Measurements from ENCODE around the gene DPP9. TPM values are rescaled to one million over a fixed set of nuclear protein-coding genes. Genes with fewer than 3 reads are reported as not detected.

DPP9 gene
- total and polyA plus RNA-seq, 2 of the 13 experiments (the other 11 are each of a cell fraction or from before 2014, with no cell fraction given): 8.4 to 25.8 TPM

GRCh38 chr19:4715529-4716221, 8.0 kb downstream of the DPP9 start (continued):
- peak; percentile 53 to 56; a peak in 3 of 4 replicates for TF ChIP-seq NR2F1 (CRISPR knock-in tag; IDR thresholded peaks at IDR 0.05)
- TF ChIP-seq GMEB1 (CRISPR knock-in tag; IDR thresholded peaks at IDR 0.05; ENCODE audit: borderline replicate concordance): peak; percentile 38; the same call in 1 of the 2 replicates
- peak; percentile 90; the same call in 1 of the 2 replicates for TF ChIP-seq ZNF839 (CRISPR knock-in tag; IDR thresholded peaks at IDR 0.05; ENCODE audit: borderline replicate concordance)
- no peak for TF ChIP-seq ZNF709 (CRISPR knock-in tag; IDR thresholded peaks at IDR 0.05)
- TF ChIP-seq AGO1 (IDR thresholded peaks at IDR 0.05; ENCODE audit: low read depth, low read length, poor library complexity, severe bottlenecking): no peak
- no peak for TF ChIP-seq CC2D1A (CRISPR knock-in tag; IDR thresholded peaks at IDR 0.05)
- 0 out of 2 replicates have a peak, but pooled peaks have one; percentile 54 for TF ChIP-seq ZNF564 (CRISPR knock-in tag; IDR thresholded peaks at IDR 0.05)
- 0 out of 2 replicates have a peak, but pooled peaks have one; percentile 37 for TF ChIP-seq HMGXB3 (CRISPR knock-in tag; IDR thresholded peaks at IDR 0.05; ENCODE audit: borderline replicate concordance)
- peak; percentile 72; the same call in 1 of the 2 replicates for TF ChIP-seq BCL3 (CRISPR knock-in tag; IDR thresholded peaks at IDR 0.05)
- TF ChIP-seq HMGXB4 (CRISPR knock-in tag; IDR thresholded peaks at IDR 0.05; ENCODE audit: borderline replicate concordance in 1 of 2, low read depth in 1 of 2): 0 out of 4 replicates have a peak, but pooled peaks have one; percentile 11 to 29
- TF ChIP-seq RARA (CRISPR knock-in tag; IDR thresholded peaks at IDR 0.05): peak; percentile 99
- no peak for TF ChIP-seq ZNF558 (CRISPR knock-in tag; IDR thresholded peaks at IDR 0.05; ENCODE audit: borderline replicate concordance)
- no peak for TF ChIP-seq SRSF9 (IDR thresholded peaks at IDR 0.05; ENCODE audit: borderline replicate concordance, insufficient read depth, low read depth, low read length, poor library complexity, severe bottlenecking)
- TF ChIP-seq HDAC2 (CRISPR knock-in tag; IDR thresholded peaks at IDR 0.05): peak; percentile 86
- TF ChIP-seq SAP130 (CRISPR knock-in tag; IDR thresholded peaks at IDR 0.05; ENCODE audit: low read depth): peak; percentile 68
- TF ChIP-seq IKZF4 (CRISPR knock-in tag; IDR thresholded peaks at IDR 0.05; ENCODE audit: borderline replicate concordance, low read depth, not compliant biosample characterization): no peak
- peak; percentile 86 for TF ChIP-seq ZNF350 (CRISPR knock-in tag; IDR thresholded peaks at IDR 0.05; ENCODE audit: borderline replicate concordance, low read depth)
- TF ChIP-seq ZNF614 (CRISPR knock-in tag; IDR thresholded peaks at IDR 0.05; ENCODE audit: borderline replicate concordance): peak; percentile 31; the same call in 1 of the 2 replicates
